IgD-negative memory B cell (primary cell): Measurements from ENCODE around the gene FOXRED2. TPM values are rescaled to one million over a fixed set of nuclear protein-coding genes. Genes with fewer than 3 reads are reported as not detected.
"Not testable (repeated sequence)": the region's sequence is repeated elsewhere in the genome, so short reads cannot be mapped to it uniquely, and the experiment has no call there.

Experiments
- H3K27ac Mint-ChIP-seq, 3 donors: one replicate each; pipeline ENCODE4 v1.8.0; 2020 to 2022; ENCODE audit warnings: mild to moderate bottlenecking in 3 of 3, mixed read lengths in 3 of 3, moderate library complexity in 1 of 3
- H3K27me3 Mint-ChIP-seq: one replicate; pipeline ENCODE4 v1.8.0; 2021; ENCODE audit warnings: mixed read lengths
- H3K36me3 Mint-ChIP-seq: one replicate; pipeline ENCODE4 v1.8.0; 2020; ENCODE audit warnings: mild to moderate bottlenecking, mixed read lengths
- H3K4me1 Mint-ChIP-seq, 3 donors: one replicate each; pipeline ENCODE4 v1.8.0; 2020 to 2022; ENCODE audit warnings: mixed read lengths in 3 of 3, mild to moderate bottlenecking in 1 of 3
- H3K4me3 Mint-ChIP-seq, 4 donors: one replicate each; pipeline ENCODE4 v1.8.0; 2020 to 2022; ENCODE audit warnings: mild to moderate bottlenecking in 4 of 4, mixed read lengths in 4 of 4, moderate library complexity in 3 of 4
- H3K9me3 Mint-ChIP-seq, 3 donors: one replicate each; pipeline ENCODE4 v1.8.0; 2020 to 2021; ENCODE audit warnings: mixed read lengths in 3 of 3, mild to moderate bottlenecking in 1 of 3
- polyA plus RNA-seq: library from polyadenylated mRNA; unstranded; fragments of 300-500 nt; fragmentation: Illumina TruSeq; gene quantifications from one replicate; pipeline ENCODE4 v1.2.3, GENCODE V29; 2021

The FOXRED2 gene
- polyA plus RNA-seq, 1 donor from 2014 or later: 0.35 TPM

- H3K4me3 Mint-ChIP-seq: peak overlapping the region in 1 of 4 donors; percentile 43
Observed at GRCh38 chr22:36533320-36533719, 26.5 kb upstream of the FOXRED2 start.

GRCh38 chr22:36532466-36532865 is 25.6 kb upstream of the FOXRED2 start:
- H3K36me3 Mint-ChIP-seq: no peaks in the 10 kb centered on the region
- peaks cover 3 to 12% (median 4%) of the 10 kb centered on the region in 3 donors for H3K4me1 Mint-ChIP-seq
- no peaks in the 10 kb centered on the region for H3K9me3 Mint-ChIP-seq
- peak overlapping the region in 2 of 4 donors; percentile 52 to 72 for H3K4me3 Mint-ChIP-seq
- H3K27ac Mint-ChIP-seq: no peak overlapping the region
- H3K27me3 Mint-ChIP-seq: no peaks in the 10 kb centered on the region

More at GRCh38 chr22:36533320-36533719, 26.5 kb upstream of the FOXRED2 start:
- H3K9me3 Mint-ChIP-seq, H3K4me1 Mint-ChIP-seq, H3K36me3 Mint-ChIP-seq, H3K27me3 Mint-ChIP-seq: not testable (repeated sequence)
- H3K27ac Mint-ChIP-seq: peak overlapping the region in 1 of 3 donors; percentile 14

GRCh38 chr22:36528795-36529751 is 22.2 kb upstream of the FOXRED2 start, which contains the start of gene EIF3D:
Gene EIF3D, minus strand, starts transcription at chr22:36529166. Its CDS starts 3,045 bp downstream, at chr22:36526121.
- Mint-ChIP-seq H3K4me3 (peak within 1 kb of the TSS; percentile 92 to 98 (median 98)), H3K9me3 (no peaks in the 10 kb centered on the region), H3K36me3 (peaks cover 6% of the 10 kb centered on the region), H3K27ac (peak within 1 kb of the TSS; percentile 94 to 100 (median 99)), H3K4me1 (peaks cover 3 to 22% (median 11%) of the 10 kb centered on the region in 3 donors), H3K27me3 (no peaks in the 10 kb centered on the region)

GRCh38 chr22:36528341-36528740 is 21.5 kb upstream of the FOXRED2 start:
- peaks cover 3 to 22% (median 11%) of the 10 kb centered on the region in 3 donors for H3K4me1 Mint-ChIP-seq
- H3K9me3 Mint-ChIP-seq: peaks cover 0 to 5% (median 0%) of the 10 kb centered on the region in 3 donors
- H3K36me3 Mint-ChIP-seq: peaks cover 6% of the 10 kb centered on the region
- peak overlapping the region; percentile 94 to 100 (median 99) for H3K27ac Mint-ChIP-seq
- H3K27me3 Mint-ChIP-seq: no peaks in the 10 kb centered on the region
- H3K4me3 Mint-ChIP-seq: peak overlapping the region; percentile 92 to 98 (median 98)

- Mint-ChIP-seq H3K9me3 (peaks cover 0 to 5% (median 0%) of the 10 kb centered on the region in 3 donors), H3K4me3 (no peak overlapping the region), H3K36me3 (peaks cover 20% of the 10 kb centered on the region), H3K27ac (no peak overlapping the region), H3K4me1 (peaks cover 3 to 11% (median 7%) of the 10 kb centered on the region in 3 donors), H3K27me3 (no peaks in the 10 kb centered on the region)
Observed at GRCh38 chr22:36522662-36523061, 15.8 kb upstream of the FOXRED2 start.

GRCh38 chr22:36520423-36520822 is 13.6 kb upstream of the FOXRED2 start:
- Mint-ChIP-seq H3K9me3 (peaks cover 0 to 5% (median 0%) of the 10 kb centered on the region in 3 donors), H3K27me3 (no peaks in the 10 kb centered on the region), H3K36me3 (peaks cover 13% of the 10 kb centered on the region), H3K4me1 (peaks cover 0 to 5% (median 3%) of the 10 kb centered on the region in 3 donors), H3K4me3 (peak overlapping the region in 1 of 4 donors; percentile 70), H3K27ac (peak overlapping the region in 1 of 3 donors; percentile 41)

GRCh38 chr22:36519906-36520305 is 13.1 kb upstream of the FOXRED2 start:
- peaks cover 14% of the 10 kb centered on the region for H3K36me3 Mint-ChIP-seq

GRCh38 chr22:36514766-36515165 is 7.9 kb upstream of the FOXRED2 start:
- Mint-ChIP-seq H3K4me1 (peaks cover 0 to 8% (median 4%) of the 10 kb centered on the region in 3 donors), H3K4me3 (no peak overlapping the region), H3K9me3 (no peaks in the 10 kb centered on the region), H3K27me3 (no peaks in the 10 kb centered on the region), H3K36me3 (peaks cover 18% of the 10 kb centered on the region), H3K27ac (peak overlapping the region in 2 of 3 donors; percentile 31 to 53)

More at GRCh38 chr22:36519906-36520305, 13.1 kb upstream of the FOXRED2 start:
- not testable (repeated sequence) for H3K27ac Mint-ChIP-seq, H3K4me1 Mint-ChIP-seq, H3K9me3 Mint-ChIP-seq, H3K27me3 Mint-ChIP-seq, H3K4me3 Mint-ChIP-seq

- Mint-ChIP-seq H3K36me3 (peaks cover 12% of the 10 kb centered on the region), H3K27me3 (no peaks in the 10 kb centered on the region), H3K4me1 (peaks cover 0 to 8% (median 5%) of the 10 kb centered on the region in 3 donors), H3K9me3 (no peaks in the 10 kb centered on the region), H3K4me3 (no peak overlapping the region), H3K27ac (no peak overlapping the region)
Observed at GRCh38 chr22:36512991-36513390, 6.2 kb upstream of the FOXRED2 start.

GRCh38 chr22:36512333-36512732 is 5.5 kb upstream of the FOXRED2 start:
- Mint-ChIP-seq H3K9me3 (no peaks in the 10 kb centered on the region), H3K36me3 (peaks cover 12% of the 10 kb centered on the region), H3K27me3 (no peaks in the 10 kb centered on the region), H3K4me1 (peaks cover 4 to 10% (median 8%) of the 10 kb centered on the region in 3 donors), H3K27ac (peak overlapping the region in 1 of 3 donors; percentile 82), H3K4me3 (peak overlapping the region in 2 of 4 donors; percentile 43 to 57)

- H3K4me3 Mint-ChIP-seq: peak overlapping the region in 2 of 4 donors; percentile 41 to 79
- peak overlapping the region in 2 of 3 donors; percentile 74 to 80 for H3K27ac Mint-ChIP-seq
- no peaks in the 10 kb centered on the region for H3K9me3 Mint-ChIP-seq
- H3K36me3 Mint-ChIP-seq: peaks cover 12% of the 10 kb centered on the region
- H3K4me1 Mint-ChIP-seq: peaks cover 4 to 12% (median 8%) of the 10 kb centered on the region in 3 donors
- H3K27me3 Mint-ChIP-seq: no peaks in the 10 kb centered on the region
Observed at GRCh38 chr22:36510966-36511881, 4.4 kb upstream of the FOXRED2 start.

- peak overlapping the region; percentile 74 to 82 (median 80) for H3K27ac Mint-ChIP-seq
- H3K4me1 Mint-ChIP-seq: peaks cover 4 to 12% (median 10%) of the 10 kb centered on the region in 3 donors
- no peaks in the 10 kb centered on the region for H3K9me3 Mint-ChIP-seq
- H3K4me3 Mint-ChIP-seq: peak overlapping the region in 2 of 4 donors; percentile 21 to 79
- H3K27me3 Mint-ChIP-seq: no peaks in the 10 kb centered on the region
- peaks cover 12% of the 10 kb centered on the region for H3K36me3 Mint-ChIP-seq
Observed at GRCh38 chr22:36510384-36510783, 3.5 kb upstream of the FOXRED2 start.

- H3K27me3 Mint-ChIP-seq: no peaks in the 10 kb centered on the region
- no peaks in the 10 kb centered on the region for H3K9me3 Mint-ChIP-seq
- peaks cover 5 to 10% (median 8%) of the 10 kb centered on the region in 3 donors for H3K4me1 Mint-ChIP-seq
- peaks cover 6% of the 10 kb centered on the region for H3K36me3 Mint-ChIP-seq
- H3K27ac Mint-ChIP-seq: peak overlapping the region in 2 of 3 donors; percentile 46 to 57
- H3K4me3 Mint-ChIP-seq: peak overlapping the region in 3 of 4 donors; percentile 67 to 81 (median 76)
Observed at GRCh38 chr22:36507518-36508010, 724 bp upstream of the FOXRED2 start.

- H3K4me1 Mint-ChIP-seq: peaks cover 5 to 8% (median 5%) of the 10 kb centered on the region in 3 donors
- H3K27ac Mint-ChIP-seq: peak overlapping the region in 1 of 3 donors; percentile 71
- no peaks in the 10 kb centered on the region for H3K9me3 Mint-ChIP-seq
- H3K4me3 Mint-ChIP-seq: peak overlapping the region in 3 of 4 donors; percentile 17 to 81 (median 75)
- H3K27me3 Mint-ChIP-seq: no peaks in the 10 kb centered on the region
- H3K36me3 Mint-ChIP-seq: no peaks in the 10 kb centered on the region
Observed at GRCh38 chr22:36505998-36506635, 723 bp downstream of the FOXRED2 start.
